ENCODE measurements around the gene KLK4. TPM values are rescaled to one million over a fixed set of nuclear protein-coding genes. Genes with fewer than 3 reads are reported as not detected.
A peak's percentile ranks its signal among the peaks of the same experiment; 100 is the strongest.

The KLK4 gene
- total and polyA plus RNA-seq, 3 experiments from 2014 or later: not detected

- no peaks in the 10 kb centered on the region for H3K36me3 ChIP-seq (ENCODE audit: insufficient read depth, low read length)
- H3K27ac ChIP-seq (ENCODE audit: low read depth, low read length): no peak overlapping the region
- H3K4me3 Mint-ChIP-seq: no peak overlapping the region
- peaks cover 13% of the 10 kb centered on the region for H3K27me3 ChIP-seq (ENCODE audit: insufficient read depth, low read length, poor library complexity, severe bottlenecking)
- H3K27ac Mint-ChIP-seq: no peak overlapping the region
- no peaks in the 10 kb centered on the region for H3K36me3 Mint-ChIP-seq
- H3K9me3 ChIP-seq (ENCODE audit: low read length): no peaks in the 10 kb centered on the region
- H3K4me1 ChIP-seq (ENCODE audit: insufficient read depth, low read length): no peaks in the 10 kb centered on the region
- H3K9me3 Mint-ChIP-seq: peaks cover 0 to 4% (median 0%) of the 10 kb centered on the region in 5 donors
- CTCF ChIA-PET: no interaction called here
- H3K4me3 ChIP-seq (ENCODE audit: low read length): no peak overlapping the region
- H3K27me3 Mint-ChIP-seq: peaks cover 36 to 50% of the 10 kb centered on the region in 2 donors
- POLR2A ChIA-PET: no interaction called here
- DNase-seq: no peak
- H3K4me1 Mint-ChIP-seq: peaks cover 6 to 12% (median 8%) of the 10 kb centered on the region in 3 donors
These were observed 473 bp downstream of the KLK4 start for GRCh38 chr19:50910722-50911121.

DNA sequence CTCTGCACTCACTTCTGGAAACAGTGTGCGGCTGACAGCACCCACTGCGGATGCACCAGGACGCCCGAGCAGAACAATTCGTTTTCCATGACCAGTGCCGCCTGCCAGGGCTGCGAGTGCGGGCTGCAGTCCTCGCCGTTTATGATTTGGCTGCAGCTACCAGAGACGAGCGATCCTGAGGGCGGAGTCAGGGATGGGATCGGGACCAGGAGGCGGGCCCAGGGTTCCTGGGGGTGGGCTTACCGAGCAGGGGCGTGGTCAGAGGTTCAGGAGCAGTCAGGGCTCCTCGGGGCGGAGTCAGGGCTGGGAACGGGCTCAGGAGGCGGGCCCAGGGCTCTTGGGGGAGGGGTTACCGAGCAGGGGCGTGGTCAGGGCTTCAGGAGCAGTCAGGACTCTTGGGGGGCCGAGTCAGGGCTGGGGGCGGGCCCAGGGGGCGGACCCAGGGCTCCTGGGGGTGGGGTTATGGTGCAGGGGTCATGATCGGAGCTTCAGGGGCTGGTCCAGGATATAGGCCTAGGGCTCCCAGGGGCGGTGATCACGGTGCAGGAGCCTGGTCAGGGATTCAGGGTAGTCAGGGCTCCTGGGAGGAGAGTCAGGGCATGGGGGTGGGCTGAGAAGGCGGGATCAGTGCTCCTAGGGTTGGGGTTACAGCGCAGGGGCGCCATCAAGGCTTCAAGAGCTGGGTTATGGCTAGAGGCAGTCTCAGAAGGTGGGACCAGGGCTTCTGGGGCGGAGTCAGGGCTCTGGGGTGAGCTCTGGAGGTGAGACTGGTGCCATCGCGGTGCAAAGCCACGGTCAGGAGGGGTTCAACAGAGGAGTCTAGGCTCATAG is 1.7 kb downstream of the KLK4 start:
- Mint-ChIP-seq H3K9me3 (peaks cover 0 to 4% (median 0%) of the 10 kb centered on the region in 5 donors), H3K36me3 (no peaks in the 10 kb centered on the region), H3K27ac (no peak overlapping the region), H3K4me1 (peaks cover 6 to 12% (median 8%) of the 10 kb centered on the region in 3 donors), H3K4me3 (peak overlapping the region in 2 of 7 donors; percentile 28 to 37), H3K27me3 (peaks cover 41 to 57% of the 10 kb centered on the region in 2 donors)
- Histone ChIP-seq H3K36me3 (ENCODE audit: insufficient read depth, low read length) (no peaks in the 10 kb centered on the region), H3K4me3 (ENCODE audit: low read length) (no peak overlapping the region), H3K27me3 (ENCODE audit: insufficient read depth, low read length, poor library complexity, severe bottlenecking) (peaks cover 13% of the 10 kb centered on the region), H3K27ac (ENCODE audit: low read depth, low read length) (no peak overlapping the region), H3K9me3 (ENCODE audit: low read length) (no peaks in the 10 kb centered on the region), H3K4me1 (ENCODE audit: insufficient read depth, low read length) (no peaks in the 10 kb centered on the region)
- ChIA-PET POLR2A (no interaction called here), CTCF (no interaction called here)
- no peak for DNase-seq

GRCh38 chr19:50908336-50908735 is 2.9 kb downstream of the KLK4 start:
- peaks cover 13% of the 10 kb centered on the region for H3K27me3 ChIP-seq (ENCODE audit: insufficient read depth, low read length, poor library complexity, severe bottlenecking)
- peaks cover 41 to 60% of the 10 kb centered on the region in 2 donors for H3K27me3 Mint-ChIP-seq
- H3K4me1 Mint-ChIP-seq: peaks cover 6 to 12% (median 8%) of the 10 kb centered on the region in 3 donors

GRCh38 chr19:50906217-50906616 is 5.0 kb downstream of the KLK4 start:
- POLR2A ChIA-PET: no interaction called here
- H3K27me3 ChIP-seq (ENCODE audit: insufficient read depth, low read length, poor library complexity, severe bottlenecking): peaks cover 7% of the 10 kb centered on the region
- peak in 2 of 5 donors; percentile 4 to 6 for DNase-seq
- H3K4me3 Mint-ChIP-seq: no peak overlapping the region
- H3K36me3 ChIP-seq (ENCODE audit: insufficient read depth, low read length): no peaks in the 10 kb centered on the region
- peaks cover 0 to 4% (median 0%) of the 10 kb centered on the region in 5 donors for H3K9me3 Mint-ChIP-seq
- H3K4me1 Mint-ChIP-seq: peaks cover 6 to 12% (median 8%) of the 10 kb centered on the region in 3 donors
- H3K36me3 Mint-ChIP-seq: no peaks in the 10 kb centered on the region
- CTCF ChIA-PET: interaction anchor here (1.3 kb wide), 1 partner anchor 16 kb away, joined by 4 read pairs; no protein-coding TSS in a partner anchor
- no peaks in the 10 kb centered on the region for H3K4me1 ChIP-seq (ENCODE audit: insufficient read depth, low read length)
- H3K4me3 ChIP-seq (ENCODE audit: low read length): no peak overlapping the region
- H3K27ac ChIP-seq (ENCODE audit: low read depth, low read length): no peak overlapping the region
- peaks cover 35 to 65% of the 10 kb centered on the region in 2 donors for H3K27me3 Mint-ChIP-seq
- no peaks in the 10 kb centered on the region for H3K9me3 ChIP-seq (ENCODE audit: low read length)
- H3K27ac Mint-ChIP-seq: no peak overlapping the region

More at GRCh38 chr19:50908336-50908735, 2.9 kb downstream of the KLK4 start:
- Histone ChIP-seq H3K27ac (ENCODE audit: low read depth, low read length) (no peak overlapping the region), H3K36me3 (ENCODE audit: insufficient read depth, low read length) (no peaks in the 10 kb centered on the region), H3K4me1 (ENCODE audit: insufficient read depth, low read length) (no peaks in the 10 kb centered on the region), H3K4me3 (ENCODE audit: low read length) (no peak overlapping the region), H3K9me3 (ENCODE audit: low read length) (no peaks in the 10 kb centered on the region)
- ChIA-PET CTCF (interaction anchor here (1.3 kb wide), 1 partner anchor 14 kb away, joined by 3 read pairs; no protein-coding TSS in a partner anchor), POLR2A (no interaction called here)
- Mint-ChIP-seq H3K4me3 (peak overlapping the region in 1 of 7 donors; percentile 44), H3K36me3 (no peaks in the 10 kb centered on the region), H3K27ac (no peak overlapping the region), H3K9me3 (peaks cover 0 to 4% (median 0%) of the 10 kb centered on the region in 5 donors)
- no peak for DNase-seq

DNA sequence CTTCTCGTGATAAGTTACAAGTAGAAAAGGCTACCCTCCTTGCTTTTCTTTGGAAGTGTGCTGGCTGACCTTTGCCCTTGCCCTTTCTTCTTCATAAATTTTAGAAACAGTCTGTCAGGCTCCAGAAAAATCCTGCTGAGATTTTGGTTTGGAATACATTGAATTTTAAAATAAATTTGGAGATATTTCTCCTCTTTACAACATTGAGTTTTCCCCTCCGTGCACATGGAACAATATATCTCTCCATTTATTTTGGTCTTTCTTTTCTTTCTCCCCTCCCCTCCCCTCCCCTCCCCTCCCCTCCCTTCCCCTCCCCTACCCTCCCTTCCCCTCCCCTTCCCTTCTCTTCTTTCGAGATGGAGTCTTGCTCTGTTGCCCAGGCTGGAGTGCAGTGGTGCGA is 8.6 kb downstream of the KLK4 start:
- Mint-ChIP-seq H3K4me1 (no peaks in the 10 kb centered on the region), H3K27me3 (peaks cover 12 to 40% of the 10 kb centered on the region in 2 donors), H3K9me3 (no peaks in the 10 kb centered on the region), H3K4me3 (no peak overlapping the region), H3K27ac (no peak overlapping the region), H3K36me3 (no peaks in the 10 kb centered on the region)
- H3K27me3 ChIP-seq (ENCODE audit: insufficient read depth, low read length, poor library complexity, severe bottlenecking): no peaks in the 10 kb centered on the region
- H3K36me3 ChIP-seq (ENCODE audit: insufficient read depth, low read length): no peaks in the 10 kb centered on the region
- ChIA-PET POLR2A (no interaction called here), CTCF (no interaction called here)
- no peaks in the 10 kb centered on the region for H3K9me3 ChIP-seq (ENCODE audit: low read length)
- DNase-seq: no peak
- H3K4me1 ChIP-seq (ENCODE audit: insufficient read depth, low read length): no peaks in the 10 kb centered on the region
- no peak overlapping the region for H3K27ac ChIP-seq (ENCODE audit: low read depth, low read length)
- H3K4me3 ChIP-seq (ENCODE audit: low read length): no peak overlapping the region

DNA sequence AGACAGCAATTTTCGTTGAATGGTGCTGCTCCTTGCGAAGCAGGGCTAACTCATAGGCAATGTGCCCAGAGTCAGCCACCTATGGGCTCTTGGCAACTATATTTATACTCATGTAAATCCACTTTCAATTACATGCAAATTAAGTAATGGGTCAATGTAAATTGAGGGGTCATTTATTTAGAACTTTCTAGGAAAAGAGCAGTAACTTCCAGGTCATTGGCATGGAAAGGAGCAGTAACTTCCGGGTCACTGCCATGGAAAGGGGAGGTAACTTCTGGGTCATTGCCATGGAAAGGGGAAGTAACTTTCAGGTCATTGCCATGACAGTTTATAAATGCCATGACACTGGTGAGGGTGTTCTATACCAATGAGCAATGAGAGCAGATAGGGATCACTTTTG is 11.6 kb downstream of the KLK4 start:
- Mint-ChIP-seq H3K27ac (no peak overlapping the region), H3K4me3 (no peak overlapping the region), H3K4me1 (no peaks in the 10 kb centered on the region), H3K27me3 (peaks cover 6 to 27% of the 10 kb centered on the region in 2 donors), H3K9me3 (peaks cover 0 to 10% (median 6%) of the 10 kb centered on the region in 5 donors), H3K36me3 (no peaks in the 10 kb centered on the region)
- Histone ChIP-seq H3K4me1 (ENCODE audit: insufficient read depth, low read length) (no peaks in the 10 kb centered on the region), H3K9me3 (ENCODE audit: low read length) (no peaks in the 10 kb centered on the region), H3K27ac (ENCODE audit: low read depth, low read length) (no peak overlapping the region), H3K36me3 (ENCODE audit: insufficient read depth, low read length) (no peaks in the 10 kb centered on the region), H3K27me3 (ENCODE audit: insufficient read depth, low read length, poor library complexity, severe bottlenecking) (no peaks in the 10 kb centered on the region), H3K4me3 (ENCODE audit: low read length) (no peak overlapping the region)
- POLR2A ChIA-PET: no interaction called here
- CTCF ChIA-PET: no interaction called here
- no peak for DNase-seq

- ChIA-PET CTCF (no interaction called here), POLR2A (no interaction called here)
- no peaks in the 10 kb centered on the region for H3K4me1 Mint-ChIP-seq
- H3K4me3 Mint-ChIP-seq: no peak overlapping the region
- Histone ChIP-seq H3K9me3 (ENCODE audit: low read length) (no peaks in the 10 kb centered on the region), H3K4me1 (ENCODE audit: insufficient read depth, low read length) (no peaks in the 10 kb centered on the region), H3K27me3 (ENCODE audit: insufficient read depth, low read length, poor library complexity, severe bottlenecking) (no peaks in the 10 kb centered on the region), H3K27ac (ENCODE audit: low read depth, low read length) (no peak overlapping the region), H3K36me3 (ENCODE audit: insufficient read depth, low read length) (no peaks in the 10 kb centered on the region), H3K4me3 (ENCODE audit: low read length) (no peak overlapping the region)
- no peaks in the 10 kb centered on the region for H3K36me3 Mint-ChIP-seq
- DNase-seq: no peak
- H3K27me3 Mint-ChIP-seq: peaks cover 6 to 32% of the 10 kb centered on the region in 2 donors
- peaks cover 0 to 17% (median 11%) of the 10 kb centered on the region in 5 donors for H3K9me3 Mint-ChIP-seq
- no peak overlapping the region for H3K27ac Mint-ChIP-seq
These were observed 13.2 kb downstream of the KLK4 start for GRCh38 chr19:50898018-50898417.

- ChIA-PET CTCF (no interaction called here), POLR2A (no interaction called here)
- Histone ChIP-seq H3K27ac (ENCODE audit: low read depth, low read length) (no peak overlapping the region), H3K36me3 (ENCODE audit: insufficient read depth, low read length) (no peaks in the 10 kb centered on the region), H3K27me3 (ENCODE audit: insufficient read depth, low read length, poor library complexity, severe bottlenecking) (no peaks in the 10 kb centered on the region), H3K4me3 (ENCODE audit: low read length) (no peak overlapping the region), H3K9me3 (ENCODE audit: low read length) (no peaks in the 10 kb centered on the region), H3K4me1 (ENCODE audit: insufficient read depth, low read length) (no peaks in the 10 kb centered on the region)
- no peak overlapping the region for H3K4me3 Mint-ChIP-seq
- no peak for DNase-seq
- H3K27me3 Mint-ChIP-seq: peaks cover 8 to 32% of the 10 kb centered on the region in 2 donors
- no peaks in the 10 kb centered on the region for H3K36me3 Mint-ChIP-seq
- H3K4me1 Mint-ChIP-seq: no peaks in the 10 kb centered on the region
- H3K27ac Mint-ChIP-seq: no peak overlapping the region
- H3K9me3 Mint-ChIP-seq: peaks cover 0 to 17% (median 11%) of the 10 kb centered on the region in 5 donors
These were observed 13.6 kb downstream of the KLK4 start for GRCh38 chr19:50897612-50898011.
